Large intestine (tissue), 3 donors: ENCODE measurements around the gene LRRC10B. TPM values are rescaled to one million over a fixed set of nuclear protein-coding genes. Genes with fewer than 3 reads are reported as not detected.

Experiments
- DNase-seq, 2 donors: peaks; one replicate each; pipeline versions ENCODE4 v3.0.0 to v3.0.0-alpha.2; 2013
- H3K27ac ChIP-seq: one replicate; pipeline ENCODE4 v1.5.1; 2013; ENCODE audit warnings: low read length
- H3K27me3 ChIP-seq: 2 replicates; pipeline ENCODE4 v1.6.1; 2013; ENCODE audit warnings: low read length; ENCODE audit not compliant: control insufficient read depth, insufficient read depth
- H3K36me3 ChIP-seq: 2 replicates; pipeline ENCODE4 v1.6.1; 2013; ENCODE audit warnings: low read length; ENCODE audit not compliant: control insufficient read depth, insufficient read depth
- H3K4me1 ChIP-seq: one replicate; pipeline ENCODE4 v1.6.1; 2013; ENCODE audit warnings: low read length; ENCODE audit not compliant: control insufficient read depth, insufficient read depth
- H3K4me3 ChIP-seq: one replicate; pipeline ENCODE4 v1.5.1; 2013; ENCODE audit warnings: low read length
- H3K9me3 ChIP-seq: one replicate; pipeline ENCODE4 v1.6.1; 2013; ENCODE audit warnings: mild to moderate bottlenecking, low read depth, low read length, moderate library complexity; ENCODE audit not compliant: control insufficient read depth
- WGBS: methylation state at CpG from one replicate; pipeline ENCODE4 v1.1.5; 2013; ENCODE audit warnings: low lambda C conversion rate; ENCODE audit not compliant: insufficient coverage; 5-methylcytosine and 5-hydroxymethylcytosine counted together
- polyA plus RNA-seq: library from polyadenylated mRNA; unstranded; fragments of 120-200 nt; gene quantifications from one replicate; pipeline ENCODE4 v1.2.1, GENCODE V29; 2013

Gene LRRC10B
- polyA plus RNA-seq, 1 donor: 1.3 TPM

DNA sequence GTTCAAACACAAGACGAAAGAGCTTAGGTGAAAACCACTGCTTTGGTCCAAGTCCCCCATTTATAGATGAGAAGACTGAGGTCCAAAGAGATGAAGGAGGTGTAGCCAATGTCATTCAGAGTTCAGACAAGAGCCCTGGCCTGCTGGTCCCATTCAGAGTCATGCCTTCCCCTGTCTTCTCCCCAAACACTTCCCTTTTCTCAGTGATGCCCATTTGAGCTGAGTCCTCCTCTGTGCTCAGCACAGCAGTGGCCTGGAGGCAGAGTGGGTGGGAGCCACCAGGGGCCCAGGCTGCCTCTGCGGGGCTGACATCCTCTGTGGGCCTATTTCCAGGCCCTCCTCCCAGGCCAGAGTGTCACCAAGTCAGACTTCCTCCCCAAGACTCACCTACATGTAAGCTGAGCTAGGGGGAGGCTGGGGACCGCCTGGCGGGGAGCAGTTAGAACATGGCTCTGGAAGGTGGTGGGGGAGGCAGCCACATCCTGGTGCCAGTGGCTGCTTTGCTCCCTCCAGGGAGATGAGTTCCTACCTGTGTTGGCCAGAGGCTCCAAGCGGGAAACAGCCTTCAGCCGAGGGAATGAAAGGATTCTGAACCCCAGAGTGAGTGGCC is 22.4 kb upstream of the LRRC10B start:
- Histone ChIP-seq H3K27me3 (no peaks in the 10 kb centered on the region), H3K4me1 (peaks cover 21% of the 10 kb centered on the region), H3K9me3 (no peaks in the 10 kb centered on the region), H3K4me3 (no peak overlapping the region), H3K36me3 (no peaks in the 10 kb centered on the region), H3K27ac (no peak overlapping the region)
- DNase-seq: no peak
- WGBS: no CpG with 5 or more reads among the region's 6 CpGs

DNA sequence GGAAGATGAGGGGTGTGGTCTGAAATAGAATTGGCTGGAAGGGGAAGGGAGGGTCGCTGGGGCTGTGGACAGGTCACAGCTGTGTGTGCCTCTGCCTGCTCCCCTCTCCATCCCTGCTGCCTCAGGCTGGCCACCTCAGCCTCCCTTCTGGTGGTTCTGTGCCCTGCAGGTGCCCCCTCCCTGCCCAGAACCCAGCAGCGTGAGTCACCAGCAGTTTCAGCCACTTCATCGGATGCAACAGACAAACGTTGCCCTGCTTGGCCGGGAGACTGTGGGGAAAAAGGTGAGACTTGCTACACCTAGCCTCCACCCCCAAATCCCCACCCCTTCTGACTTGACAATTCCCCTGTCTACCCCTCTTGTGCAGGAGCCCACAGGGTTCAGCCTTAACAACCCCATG is 21.8 kb upstream of the LRRC10B start:
- Histone ChIP-seq H3K27me3 (no peaks in the 10 kb centered on the region), H3K4me3 (no peak overlapping the region), H3K27ac (no peak overlapping the region), H3K4me1 (peaks cover 21% of the 10 kb centered on the region), H3K36me3 (no peaks in the 10 kb centered on the region), H3K9me3 (no peaks in the 10 kb centered on the region)
- no CpG with 5 or more reads among the region's 5 CpGs for WGBS
- DNase-seq: no peak

DNA sequence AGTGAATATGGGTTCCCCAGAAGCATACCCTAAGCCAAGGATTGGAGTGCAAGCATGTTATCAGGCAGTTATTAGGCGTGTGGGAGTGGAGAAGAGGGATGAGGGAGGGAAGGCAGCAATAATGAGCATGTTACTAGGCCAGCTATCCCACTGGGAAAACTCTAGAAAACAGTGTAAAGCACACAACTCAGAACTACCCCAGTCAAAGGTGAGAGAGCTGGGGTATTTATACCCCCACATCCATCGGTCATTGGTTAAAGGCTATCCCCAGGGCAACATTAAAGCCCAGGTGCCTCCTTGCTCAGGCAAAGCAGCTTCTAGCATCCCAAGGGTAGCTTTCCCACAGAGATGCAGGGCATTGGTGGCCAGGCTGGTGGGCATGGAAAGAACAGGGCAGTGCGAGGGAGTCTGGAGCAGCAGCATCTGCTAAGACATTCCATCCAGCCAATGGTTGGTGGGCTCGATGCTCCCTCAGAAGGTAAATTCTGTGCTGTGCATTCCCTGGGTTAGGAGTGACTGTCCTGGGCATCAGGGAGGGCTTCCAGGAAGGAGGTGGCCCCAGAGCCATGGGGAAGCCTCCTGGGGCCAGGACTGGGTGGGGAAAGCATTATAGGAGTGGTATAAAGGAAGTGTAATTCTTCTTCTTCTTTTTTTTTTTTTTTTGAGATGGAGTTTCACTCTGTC is 21.1 kb upstream of the LRRC10B start:
- H3K36me3 ChIP-seq: no peaks in the 10 kb centered on the region
- H3K27me3 ChIP-seq: no peaks in the 10 kb centered on the region
- no CpG with 5 or more reads among the region's 4 CpGs for WGBS
- no peak overlapping the region for H3K27ac ChIP-seq
- no peak for DNase-seq
- H3K4me3 ChIP-seq: no peak overlapping the region
- no peaks in the 10 kb centered on the region for H3K9me3 ChIP-seq
- peaks cover 21% of the 10 kb centered on the region for H3K4me1 ChIP-seq

DNA sequence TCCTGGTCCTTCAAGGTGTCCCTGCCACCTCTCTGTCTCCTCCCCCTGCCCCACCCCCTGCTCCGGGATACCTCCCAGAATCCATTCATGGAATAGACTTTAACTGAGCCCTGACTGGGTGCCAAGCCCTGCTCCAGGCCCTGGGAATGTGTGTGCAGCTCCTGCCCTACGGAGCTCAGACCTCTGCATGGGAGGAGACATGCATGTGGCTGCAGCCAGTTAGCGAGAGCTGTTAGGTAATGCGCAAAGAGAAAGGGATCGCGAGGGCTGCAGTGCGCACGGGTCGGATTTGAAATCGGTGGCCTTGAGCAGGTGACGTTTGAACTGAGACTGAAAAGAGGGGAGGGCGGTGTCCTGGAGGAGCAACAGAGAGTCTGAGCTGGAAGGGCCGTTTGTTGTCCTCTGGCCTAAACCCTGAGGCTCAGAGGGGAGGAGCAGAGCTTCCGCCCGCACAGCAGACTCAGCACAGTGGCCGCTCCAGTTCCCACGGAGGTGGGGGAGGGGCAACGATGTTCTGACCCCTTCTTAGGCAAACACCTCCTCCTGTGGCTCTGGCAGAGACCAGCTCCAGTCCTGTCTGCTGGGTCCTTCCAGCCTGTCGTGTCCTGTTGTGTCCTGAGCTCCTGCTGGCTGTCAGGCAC is 19.8 kb upstream of the LRRC10B start:
- WGBS: no CpG with 5 or more reads among the region's 19 CpGs
- peak; percentile 71 to 81 for DNase-seq
- Histone ChIP-seq H3K4me1 (peaks cover 21% of the 10 kb centered on the region), H3K27me3 (no peaks in the 10 kb centered on the region), H3K36me3 (no peaks in the 10 kb centered on the region), H3K9me3 (no peaks in the 10 kb centered on the region), H3K27ac (peak overlapping the region; percentile 20), H3K4me3 (no peak overlapping the region)

DNA sequence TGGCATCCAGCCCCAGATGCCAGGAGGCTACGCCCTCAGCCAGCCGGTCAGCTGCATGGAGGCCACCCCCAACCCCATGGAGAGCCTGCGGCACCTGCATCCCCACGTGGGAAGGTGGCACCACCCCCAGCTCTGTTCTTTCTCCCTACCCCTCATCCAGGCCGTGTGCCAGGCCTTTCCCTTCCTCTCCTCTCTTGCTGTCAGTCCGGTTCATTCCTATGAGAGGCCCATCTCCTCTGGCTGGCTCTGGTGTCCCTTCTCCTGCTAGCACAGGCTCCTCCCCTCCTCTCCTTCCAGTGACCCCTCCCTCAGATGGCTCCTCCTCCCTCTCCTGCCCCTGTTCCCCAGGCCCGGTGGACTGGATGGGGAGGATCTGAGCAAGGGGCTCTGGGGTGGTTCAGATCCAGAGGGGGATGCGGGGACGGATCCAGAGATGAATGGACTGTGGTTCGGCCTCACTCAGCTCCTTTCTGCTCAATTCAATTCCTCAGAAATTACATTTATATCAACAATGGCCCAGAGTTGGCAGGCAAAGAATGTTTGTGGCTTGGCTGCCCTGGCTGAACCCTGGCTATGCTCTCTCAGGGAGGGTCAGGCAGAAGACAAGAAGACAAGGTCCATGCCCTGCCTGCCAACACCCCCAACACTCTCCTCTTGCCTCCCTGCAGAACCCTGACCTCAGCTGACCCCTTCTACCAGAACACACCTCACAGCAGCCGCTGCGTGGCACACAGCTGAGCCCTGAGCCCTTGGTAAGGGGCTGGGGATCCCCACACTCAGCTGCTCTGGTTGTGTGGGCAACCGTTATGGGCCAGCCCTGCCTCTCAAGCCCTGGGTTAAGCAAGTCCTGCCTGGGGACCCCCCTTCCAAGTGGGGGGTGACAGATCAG is 18.5 kb upstream of the LRRC10B start:
- DNase-seq: no peak
- H3K36me3 ChIP-seq: no peaks in the 10 kb centered on the region
- H3K4me3 ChIP-seq: no peak overlapping the region
- no peaks in the 10 kb centered on the region for H3K27me3 ChIP-seq
- H3K27ac ChIP-seq: no peak overlapping the region
- WGBS: no CpG with 5 or more reads among the region's 13 CpGs
- no peaks in the 10 kb centered on the region for H3K9me3 ChIP-seq
- peaks cover 21% of the 10 kb centered on the region for H3K4me1 ChIP-seq

DNA sequence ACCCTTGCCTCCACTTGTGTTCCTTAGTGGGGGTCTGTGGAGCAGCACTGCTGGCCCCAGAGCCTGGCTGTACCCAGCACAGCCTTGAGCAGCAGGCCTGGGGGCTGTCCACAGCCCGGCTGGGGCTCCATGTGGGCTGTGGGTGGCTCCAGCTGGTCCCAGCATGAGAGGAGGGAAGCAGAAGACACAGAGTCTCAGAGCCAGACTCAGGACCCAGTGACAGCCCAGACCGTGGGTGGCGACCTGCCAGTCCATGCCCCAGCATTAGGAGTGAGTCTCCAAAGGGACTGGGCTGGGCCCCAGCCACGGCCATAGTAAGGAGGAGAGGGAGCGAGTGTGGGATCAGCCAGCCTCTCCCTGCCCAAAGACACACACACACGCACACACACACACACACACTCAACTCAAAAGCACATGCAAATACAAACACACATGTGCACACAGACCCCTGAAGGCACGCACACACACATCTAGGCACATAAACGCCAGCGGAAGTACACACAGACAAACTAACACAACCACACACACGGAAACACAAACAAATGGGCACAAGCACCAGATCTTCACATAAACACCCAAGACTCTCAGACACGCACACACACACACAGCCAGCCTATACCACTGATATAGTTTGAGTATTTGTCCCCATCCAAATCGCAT is 16.7 kb upstream of the LRRC10B start:
- H3K4me3 ChIP-seq: no peak overlapping the region
- H3K27ac ChIP-seq: no peak overlapping the region
- no peaks in the 10 kb centered on the region for H3K27me3 ChIP-seq
- DNase-seq: no peak
- no CpG with 5 or more reads among the region's 12 CpGs for WGBS
- H3K36me3 ChIP-seq: no peaks in the 10 kb centered on the region
- peaks cover 2% of the 10 kb centered on the region for H3K9me3 ChIP-seq
- peaks cover 21% of the 10 kb centered on the region for H3K4me1 ChIP-seq

DNA sequence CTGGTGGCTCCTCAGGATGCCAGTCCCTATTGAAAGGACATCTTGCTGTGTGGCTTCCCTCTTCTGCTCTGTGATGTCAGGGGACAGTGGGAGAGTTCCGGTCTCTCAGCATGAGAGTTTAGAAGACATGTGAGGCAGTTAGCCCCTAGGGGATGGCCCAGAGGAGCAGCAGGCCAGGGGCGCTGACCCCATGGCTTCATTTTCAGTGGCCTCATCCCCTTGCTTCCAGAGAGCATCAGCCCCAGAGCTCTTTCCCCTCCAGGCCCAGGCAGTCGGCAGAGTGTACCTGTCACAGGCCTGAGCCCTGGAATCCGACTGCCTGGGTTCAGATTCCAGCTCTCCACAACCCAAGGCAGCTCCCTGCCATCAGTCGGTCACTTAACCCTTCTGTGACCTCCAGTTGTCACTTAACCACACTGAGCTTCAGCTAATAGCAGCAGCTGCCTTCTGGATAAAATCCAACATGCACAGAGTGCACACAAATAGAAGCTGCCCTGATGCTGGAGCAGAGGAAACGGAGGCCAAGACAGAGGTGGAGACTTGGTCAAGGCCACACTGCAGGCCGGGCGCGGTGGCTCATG is 14.1 kb upstream of the LRRC10B start:
- no peak overlapping the region for H3K27ac ChIP-seq
- no peaks in the 10 kb centered on the region for H3K27me3 ChIP-seq
- no peak for DNase-seq
- H3K36me3 ChIP-seq: no peaks in the 10 kb centered on the region
- peaks cover 2% of the 10 kb centered on the region for H3K9me3 ChIP-seq
- H3K4me1 ChIP-seq: peaks cover 7% of the 10 kb centered on the region
- no peak overlapping the region for H3K4me3 ChIP-seq
- WGBS: no CpG with 5 or more reads among the region's 9 CpGs

DNA sequence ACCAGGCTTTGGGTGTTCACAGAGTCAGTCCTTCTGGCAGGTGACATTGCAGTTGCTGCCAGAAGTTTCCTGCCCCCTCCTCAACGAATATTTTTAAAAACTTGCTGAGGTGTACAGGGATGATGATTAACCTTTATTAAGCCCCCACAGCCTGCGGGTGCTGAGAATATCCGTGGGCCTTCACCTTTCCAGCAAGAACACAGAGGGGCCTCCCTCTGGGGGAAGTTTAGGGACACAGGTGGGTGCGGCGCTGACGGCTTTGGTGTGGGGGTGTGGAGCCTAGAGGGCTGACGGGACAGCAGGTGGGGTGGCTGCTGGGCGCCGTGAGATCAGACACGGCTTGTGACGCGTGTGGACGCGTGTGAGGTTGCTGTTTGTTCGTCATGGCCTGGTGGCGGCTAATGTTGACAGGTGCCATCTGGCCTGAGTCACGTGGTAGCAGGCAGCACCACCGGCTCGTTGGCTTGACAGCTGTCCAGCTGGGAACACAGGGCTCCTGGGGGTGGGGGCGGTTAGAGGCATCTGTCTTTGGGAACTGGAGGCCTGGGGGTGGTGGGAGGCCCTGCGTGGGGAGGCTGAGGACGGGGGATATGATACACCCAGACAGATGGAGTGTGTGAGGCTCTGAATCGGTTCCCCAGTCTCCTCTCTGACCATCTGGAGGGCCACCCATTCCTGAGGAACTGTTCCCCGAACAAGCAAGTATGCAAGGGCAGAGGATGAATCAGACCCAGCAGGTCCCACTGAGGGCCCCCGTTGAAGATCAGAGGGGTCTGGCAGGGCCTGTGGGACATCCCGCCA is 12.5 kb upstream of the LRRC10B start:
- peak overlapping the region; percentile 42 for H3K27ac ChIP-seq
- peak; percentile 48 to 54 for DNase-seq
- no peaks in the 10 kb centered on the region for H3K27me3 ChIP-seq
- H3K4me3 ChIP-seq: no peak overlapping the region
- H3K9me3 ChIP-seq: peaks cover 2% of the 10 kb centered on the region
- no CpG with 5 or more reads among the region's 26 CpGs for WGBS
- H3K36me3 ChIP-seq: no peaks in the 10 kb centered on the region
- no peaks in the 10 kb centered on the region for H3K4me1 ChIP-seq

DNA sequence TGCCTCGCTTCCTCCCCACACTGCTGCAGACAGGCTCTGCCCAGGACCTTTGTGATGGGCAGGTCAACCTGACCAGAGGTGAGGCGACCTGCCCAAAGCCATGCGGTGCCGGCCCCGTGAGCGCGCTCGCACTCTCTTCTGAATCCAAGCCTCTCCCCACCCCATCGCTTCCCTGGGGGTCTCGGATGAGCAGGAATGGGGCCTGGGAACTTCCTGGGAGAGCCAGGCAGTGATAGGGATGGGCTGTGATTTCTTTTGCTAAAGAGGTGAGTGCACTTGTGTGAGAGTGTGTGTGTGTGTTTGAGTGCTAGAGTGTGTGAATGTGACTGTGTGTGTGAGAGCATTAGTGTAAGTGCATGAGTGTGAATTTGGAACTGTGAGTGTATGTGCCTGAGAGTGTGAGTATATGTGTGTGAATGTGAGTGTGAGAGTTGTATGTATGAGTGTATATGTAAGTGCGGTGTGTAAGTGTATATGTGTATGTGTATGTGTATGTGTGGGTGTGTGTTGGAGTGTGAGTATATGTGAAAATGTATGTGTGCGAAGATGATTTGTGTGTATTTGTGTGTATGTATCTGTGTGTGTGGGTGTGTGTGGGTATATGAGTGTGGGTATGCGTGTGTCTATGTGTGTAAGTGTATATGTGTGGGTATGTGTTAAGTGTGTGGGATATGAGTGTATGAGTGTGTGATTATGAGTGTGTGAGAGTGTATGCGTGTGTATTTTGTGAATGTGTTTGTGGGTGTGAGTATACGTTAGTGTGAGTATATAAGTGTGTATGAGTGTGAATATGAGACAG is 11.7 kb upstream of the LRRC10B start:
- WGBS: 100% methylated on average over 3 of the region's 15 CpGs

More for the DNA sequence above, 11.7 kb upstream of the LRRC10B start:
- H3K27me3 ChIP-seq: no peaks in the 10 kb centered on the region
- DNase-seq: no peak
- no peaks in the 10 kb centered on the region for H3K4me1 ChIP-seq
- no peak overlapping the region for H3K27ac ChIP-seq
- H3K36me3 ChIP-seq: no peaks in the 10 kb centered on the region
- no peak overlapping the region for H3K4me3 ChIP-seq
- peaks cover 2% of the 10 kb centered on the region for H3K9me3 ChIP-seq
